ENCODE measurements around the gene CENPP. TPM values are rescaled to one million over a fixed set of nuclear protein-coding genes. Genes with fewer than 3 reads are reported as not detected.

The CENPP gene
- total RNA-seq, 2 experiments from 2014 or later: 21.5 to 23.8 TPM

DNA sequence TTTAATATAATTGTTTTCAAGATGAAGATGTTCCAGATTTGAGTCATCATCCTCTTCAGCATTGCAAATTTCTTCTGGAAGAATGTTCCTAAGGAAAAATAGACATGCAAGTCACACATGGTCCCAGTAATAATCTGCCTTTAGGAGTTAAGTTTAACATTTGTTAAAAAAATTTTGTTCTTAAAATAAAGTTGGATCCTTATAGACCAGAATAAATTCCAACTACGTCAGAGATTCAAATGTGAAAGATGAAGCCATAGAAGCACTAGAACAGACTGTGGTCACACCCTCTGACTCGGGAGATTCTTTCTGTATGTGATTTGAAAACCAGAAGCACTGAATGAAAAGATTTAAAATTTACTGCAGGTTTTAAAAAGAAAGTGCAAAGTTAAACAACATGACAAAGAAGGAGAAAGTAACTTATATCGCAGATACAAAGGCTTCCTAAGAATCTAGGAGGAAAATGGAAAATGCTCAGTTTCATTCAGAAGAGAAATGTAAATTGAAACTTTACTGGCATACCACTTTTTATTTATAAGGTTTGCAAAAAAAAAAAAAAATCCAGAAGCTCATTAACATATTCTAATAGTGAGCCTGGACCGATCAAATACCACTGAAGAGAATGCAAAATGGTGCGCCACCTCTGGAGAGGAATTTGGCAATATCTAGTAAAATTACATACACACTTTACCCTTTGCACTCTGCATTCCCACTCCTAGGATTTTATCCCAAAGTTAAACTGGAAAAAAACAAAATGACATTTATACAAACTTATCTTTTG, 170.8 kb downstream of the CENPP start:
- ChIA-PET POLR2A (no interaction called here), CTCF (no interaction called here)

DNA sequence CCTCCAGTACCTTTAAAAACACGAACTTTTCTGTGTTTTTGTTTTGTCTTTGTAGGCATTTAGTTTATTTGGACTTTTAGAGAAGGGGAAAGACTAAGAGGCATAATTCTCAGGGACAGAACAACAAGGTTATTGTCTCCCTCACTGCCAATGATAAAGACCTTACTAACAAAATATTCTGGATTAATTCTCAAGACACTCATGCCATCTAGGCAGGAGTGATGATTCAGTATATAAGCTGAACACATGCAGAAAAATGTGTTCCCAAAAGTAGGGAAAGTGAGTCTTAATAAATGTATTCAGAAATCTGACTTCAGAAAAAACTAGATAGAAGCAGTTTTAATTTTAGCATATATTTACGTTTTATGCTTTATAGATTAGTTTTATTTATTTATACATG, 173.9 kb downstream of the CENPP start:
- ChIA-PET CTCF (interaction anchor here (0.7 kb wide), 1 partner anchor 11 kb away, joined by 3 read pairs; no protein-coding TSS in a partner anchor), POLR2A (no interaction called here)

DNA sequence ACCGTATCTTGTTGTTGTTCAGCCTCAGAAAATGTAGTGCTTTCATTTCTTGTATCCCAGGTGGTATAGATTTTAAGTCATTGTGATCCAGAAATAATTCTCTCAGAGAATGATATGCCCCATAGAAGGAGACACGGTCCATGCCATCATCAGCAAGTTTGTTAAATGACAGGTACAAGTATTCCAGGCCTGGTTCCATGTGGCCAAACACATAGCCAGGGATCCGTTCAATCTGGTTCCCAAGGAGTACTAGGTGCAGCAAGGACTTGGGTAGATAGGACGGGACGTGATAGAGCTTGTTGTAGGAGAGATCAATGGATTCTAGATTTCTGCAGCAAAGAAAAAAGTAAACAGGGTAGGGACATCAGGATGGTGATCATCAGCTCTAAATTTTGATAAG, 175.0 kb downstream of the CENPP start:
- ChIA-PET POLR2A (no interaction called here), CTCF (interaction anchor here (0.6 to 0.7 kb wide), 2 partner anchors 10 to 608 kb away, joined by 3 read pairs; no protein-coding TSS in a partner anchor)

DNA sequence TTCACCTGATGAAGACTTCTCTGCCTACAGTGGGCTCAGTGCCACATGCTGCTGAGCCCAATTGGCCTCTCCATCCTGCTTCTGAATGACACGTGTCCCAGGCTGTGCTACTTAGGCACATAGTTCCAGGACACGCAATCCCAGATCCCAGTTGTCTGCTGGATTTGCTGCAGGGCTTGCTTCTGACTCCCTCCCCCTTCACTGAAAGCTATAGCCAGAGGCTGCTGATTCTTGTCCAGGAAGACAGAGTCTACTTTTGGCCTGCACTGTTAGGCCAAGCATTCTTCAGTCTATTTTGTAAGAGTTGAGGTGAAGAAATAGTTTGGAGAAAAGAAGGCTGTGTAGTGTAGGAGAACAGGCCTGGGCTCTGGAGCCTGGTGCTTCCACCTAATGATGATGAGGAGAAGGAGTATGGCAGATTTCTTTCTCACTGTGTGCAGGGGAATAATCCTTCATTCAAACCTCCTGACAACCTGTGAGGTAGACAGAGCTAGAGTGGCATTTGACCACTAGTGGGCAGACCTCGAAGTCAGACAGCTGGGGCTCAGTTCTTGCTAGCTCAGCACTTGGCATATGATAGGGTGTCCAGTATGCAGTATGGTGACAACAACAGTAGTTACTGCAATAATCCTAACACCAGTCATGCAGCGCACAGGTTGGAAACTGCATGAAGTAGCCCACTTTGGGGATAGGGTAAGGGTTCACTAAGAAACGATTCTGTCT, 176.1 kb downstream of the CENPP start:
- POLR2A ChIA-PET: no interaction called here

DNA sequence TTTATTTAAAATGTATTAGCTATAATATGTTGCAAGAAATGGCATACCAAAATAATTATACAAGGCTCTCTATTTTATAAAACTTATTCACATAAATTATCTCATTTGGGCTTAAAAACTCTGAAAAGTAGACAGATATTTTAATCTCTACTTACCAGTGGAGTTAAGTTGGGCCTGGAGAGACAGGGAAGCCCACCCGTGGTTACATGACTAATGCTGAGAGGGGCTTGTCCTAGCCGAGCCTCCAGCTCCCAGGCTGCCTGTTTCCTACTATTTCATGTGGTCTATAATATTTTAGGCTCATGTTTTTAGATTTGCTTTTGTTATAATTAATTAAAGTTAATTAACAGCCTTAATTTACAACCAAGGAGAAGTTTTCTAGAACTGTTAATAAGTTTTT, 177.4 kb downstream of the CENPP start:
- CTCF ChIA-PET: no interaction called here
- POLR2A ChIA-PET: no interaction called here

More for the DNA sequence above, 176.1 kb downstream of the CENPP start:
- CTCF ChIA-PET: interaction anchor here (1.3 kb wide), 1 partner anchor 173 kb away, joined by 3 read pairs; no protein-coding TSS in a partner anchor

DNA sequence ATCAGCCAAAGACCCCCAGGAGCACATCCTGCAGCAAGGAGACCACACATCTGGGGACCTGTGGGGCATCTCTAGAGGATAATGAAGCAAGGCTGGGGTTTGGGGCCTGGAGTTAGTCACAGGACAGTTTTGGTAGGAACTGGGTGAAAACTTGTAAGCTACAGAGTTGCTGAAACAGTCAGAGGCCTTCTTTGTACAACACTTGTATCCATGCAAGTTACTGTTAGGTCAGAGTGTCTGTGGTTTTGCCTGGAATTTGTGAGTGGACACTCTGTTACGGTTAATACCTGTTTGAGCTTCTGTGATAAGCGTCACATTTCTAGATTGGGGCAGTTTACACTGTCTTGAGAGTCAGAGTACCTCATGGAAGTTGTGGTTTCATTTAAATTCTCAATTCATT, 179.1 kb downstream of the CENPP start:
- ChIA-PET CTCF (no interaction called here), POLR2A (no interaction called here)

DNA sequence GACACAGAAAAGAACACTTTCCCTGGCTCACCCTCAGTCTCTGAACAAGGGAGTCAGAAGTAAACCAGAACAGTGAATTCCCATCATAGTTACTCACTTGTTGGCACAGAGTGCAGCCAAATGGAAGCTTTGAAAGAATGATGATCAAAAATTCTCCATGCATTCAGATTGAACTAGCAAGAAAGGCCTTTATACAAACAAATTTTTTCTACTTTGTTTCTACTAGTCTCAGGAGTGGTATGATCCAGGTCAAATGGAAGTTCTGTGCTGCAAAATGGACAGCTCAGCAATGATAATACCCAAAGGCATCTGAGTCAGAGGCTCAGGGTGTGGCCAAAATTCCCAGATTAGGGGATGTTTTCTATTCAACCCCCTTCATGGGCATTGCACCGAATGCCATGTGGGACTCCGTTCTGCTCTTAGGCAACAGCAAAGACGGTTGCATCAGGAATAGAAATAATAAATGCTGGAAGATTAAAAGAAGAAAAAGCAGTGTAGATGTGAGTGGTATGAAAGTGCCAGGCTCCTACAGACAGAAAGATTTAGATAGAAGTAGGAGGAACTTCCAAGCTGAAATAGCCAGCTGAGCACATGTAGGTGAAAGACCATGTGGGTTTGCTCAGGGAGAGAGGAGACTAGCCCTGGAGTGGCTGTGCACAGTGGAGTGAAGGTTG, 180.6 kb downstream of the CENPP start:
- CTCF ChIA-PET: no interaction called here
- POLR2A ChIA-PET: no interaction called here

DNA sequence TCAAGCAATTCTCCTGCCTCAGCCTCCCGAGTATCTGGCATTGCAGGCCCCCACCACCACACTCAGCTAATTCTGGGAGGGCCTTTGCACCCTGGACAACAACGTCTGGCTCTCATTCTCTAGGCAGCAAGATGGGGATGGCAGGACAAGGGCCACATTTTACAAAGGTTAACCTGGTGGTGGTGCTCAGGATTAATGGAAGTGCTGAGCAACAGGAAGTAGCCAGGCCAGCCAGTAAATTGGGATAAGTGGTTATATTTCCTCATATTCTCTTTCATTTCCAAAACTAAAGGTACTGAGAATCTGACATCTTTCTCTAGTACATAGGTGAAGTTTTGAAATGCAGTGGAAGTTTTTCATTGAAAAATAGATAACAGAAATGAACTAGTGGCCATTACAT, 181.3 kb downstream of the CENPP start:
- POLR2A ChIA-PET: no interaction called here
- CTCF ChIA-PET: no interaction called here

DNA sequence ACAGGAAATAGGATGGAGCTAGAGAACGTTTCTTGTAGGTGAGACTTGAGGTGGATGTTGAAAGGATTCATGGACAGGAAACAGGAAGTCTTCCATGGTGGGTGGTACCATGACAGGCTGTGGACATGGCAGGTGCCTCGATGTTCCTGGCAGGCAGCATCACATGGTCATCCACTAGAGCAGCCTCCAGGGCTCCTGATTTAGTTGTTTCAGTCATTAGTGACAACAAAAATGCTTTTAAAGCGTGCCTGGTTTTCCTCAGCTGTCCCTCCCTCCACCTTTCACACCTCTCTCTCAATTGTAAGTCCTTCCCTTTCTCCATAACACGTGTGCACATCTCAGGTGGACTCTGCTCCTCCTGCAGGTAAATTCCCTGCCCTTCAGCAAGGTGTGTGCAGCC, 181.7 kb downstream of the CENPP start:
- CTCF ChIA-PET: no interaction called here
- POLR2A ChIA-PET: no interaction called here

DNA sequence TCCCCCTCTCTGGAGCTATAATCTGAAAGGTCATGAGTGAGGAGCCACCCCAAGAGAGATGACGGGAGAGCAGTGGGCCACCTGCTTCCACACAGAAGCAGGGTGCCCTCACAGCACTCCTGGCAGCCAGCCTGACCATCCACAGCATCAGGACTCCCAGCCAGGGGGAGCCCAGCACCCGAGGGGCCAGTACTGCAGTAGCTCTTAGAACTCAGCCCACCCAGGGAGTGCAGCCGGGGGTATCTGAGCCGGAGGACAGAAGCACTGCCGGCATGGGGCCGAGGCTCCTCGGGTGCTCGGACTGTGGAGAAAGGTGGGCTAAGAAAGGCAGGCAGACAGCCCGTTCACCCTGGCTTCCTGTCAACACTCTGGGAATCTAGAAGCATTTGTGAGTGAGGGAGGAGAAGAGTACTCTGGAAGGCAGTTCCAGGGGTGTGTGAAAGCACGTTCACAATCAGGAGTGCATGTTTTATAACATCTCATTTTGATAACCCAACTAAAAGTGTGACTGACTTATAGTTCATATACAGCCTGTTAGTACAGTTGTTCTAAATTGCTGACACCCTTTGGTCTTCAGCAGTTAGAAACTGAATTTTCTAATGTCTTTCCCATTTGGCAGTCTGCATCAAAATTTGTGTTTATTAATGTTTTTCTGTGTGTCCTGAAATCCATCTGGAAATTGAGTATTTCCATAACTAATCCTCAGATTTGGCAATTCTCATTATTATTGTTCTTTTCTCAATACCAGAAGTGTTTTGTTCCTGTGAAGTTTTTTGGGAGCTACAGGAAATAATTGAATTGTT, 182.5 kb downstream of the CENPP start:
- ChIA-PET POLR2A (no interaction called here), CTCF (no interaction called here)

DNA sequence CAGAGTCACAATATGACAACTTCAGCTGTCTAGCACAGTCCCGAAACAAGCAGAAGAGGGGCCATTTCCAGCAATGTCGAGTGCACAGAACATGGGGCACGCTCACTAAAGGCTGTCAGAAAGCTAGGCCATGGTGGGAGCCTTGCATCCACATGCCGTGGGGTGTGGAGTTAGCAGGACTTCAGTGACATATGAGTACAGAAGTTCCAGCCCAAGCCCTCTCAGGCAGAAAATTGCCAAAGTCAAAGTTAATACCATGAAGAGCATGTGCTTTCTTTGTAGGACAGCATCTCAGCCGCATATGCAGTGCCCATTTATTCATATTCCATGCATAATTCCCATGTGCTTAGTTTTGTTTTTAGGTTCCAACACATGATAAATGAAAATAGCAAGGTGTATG, 183.3 kb downstream of the CENPP start:
- POLR2A ChIA-PET: no interaction called here
- CTCF ChIA-PET: no interaction called here

DNA sequence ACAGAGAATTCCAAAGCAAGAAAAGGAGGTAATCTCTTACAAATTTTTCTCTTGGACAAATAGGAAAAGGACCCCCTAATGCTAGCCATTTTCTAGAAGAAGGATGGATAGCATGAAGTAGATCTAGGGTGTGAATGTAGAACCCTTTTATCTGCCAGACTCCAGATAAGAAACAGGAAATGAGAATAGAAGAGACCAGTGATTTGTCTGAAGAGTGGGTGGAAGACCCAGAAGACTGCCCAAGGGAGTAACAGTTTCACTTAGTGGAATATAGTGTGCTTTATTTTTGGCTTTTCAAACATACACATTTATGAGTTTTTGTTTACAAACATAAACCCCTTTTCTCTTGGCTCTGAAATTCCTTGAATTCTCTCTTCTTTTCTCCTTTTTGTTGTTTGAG, 185.0 kb downstream of the CENPP start:
- ChIA-PET CTCF (interaction anchor here (0.7 kb wide), 1 partner anchor 11 kb away, joined by 3 read pairs; no protein-coding TSS in a partner anchor), POLR2A (interaction anchor here (0.6 kb wide), 1 partner anchor 185 kb away, joined by 3 read pairs; the partner anchor contains the start of gene CENPP)

DNA sequence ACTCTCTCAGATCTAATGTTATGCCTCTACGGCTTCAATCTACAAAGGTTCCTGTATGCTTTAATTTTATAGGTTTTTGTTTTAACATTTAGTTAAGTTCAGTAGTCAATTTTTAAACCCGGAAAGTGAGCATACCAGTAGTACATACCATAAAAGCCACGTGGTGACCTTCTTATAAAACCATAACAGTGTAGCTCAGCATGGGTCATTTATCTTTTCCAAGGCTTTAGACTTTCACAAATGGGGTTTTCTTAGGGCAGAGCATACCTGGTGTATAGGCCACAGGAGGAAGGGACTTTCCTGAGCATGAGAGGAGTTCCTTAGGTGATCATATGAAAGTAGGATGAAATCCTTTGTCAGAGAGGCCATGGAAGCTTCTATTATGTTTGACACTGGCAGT, 186.9 kb downstream of the CENPP start:
- POLR2A ChIA-PET: no interaction called here

DNA sequence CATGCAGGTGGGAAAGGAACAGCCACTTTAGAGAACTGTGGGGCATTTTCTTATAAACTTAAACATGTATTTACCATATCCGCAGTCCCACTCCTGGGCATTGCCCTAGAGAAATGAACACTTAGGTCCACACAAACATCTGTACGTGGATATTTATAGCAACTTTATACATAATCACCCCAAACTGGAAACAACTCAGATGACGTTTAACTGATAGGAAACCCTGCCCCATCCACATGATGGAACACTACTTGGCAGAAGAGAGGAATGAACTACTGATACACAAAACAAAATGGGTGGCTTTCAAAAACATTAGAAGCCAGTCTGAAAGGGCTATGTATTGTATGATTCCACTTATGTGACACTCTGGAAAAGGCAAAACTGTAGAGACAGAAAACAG, 187.6 kb downstream of the CENPP start:
- POLR2A ChIA-PET: no interaction called here
- CTCF ChIA-PET: interaction anchor here (0.7 kb wide), 1 partner anchor 15 kb away, joined by 4 read pairs; no protein-coding TSS in a partner anchor

More for the DNA sequence above, 186.9 kb downstream of the CENPP start:
- CTCF ChIA-PET: interaction anchor here (1.0 kb wide), 1 partner anchor 373 kb away, joined by 3 read pairs; no protein-coding TSS in a partner anchor

DNA sequence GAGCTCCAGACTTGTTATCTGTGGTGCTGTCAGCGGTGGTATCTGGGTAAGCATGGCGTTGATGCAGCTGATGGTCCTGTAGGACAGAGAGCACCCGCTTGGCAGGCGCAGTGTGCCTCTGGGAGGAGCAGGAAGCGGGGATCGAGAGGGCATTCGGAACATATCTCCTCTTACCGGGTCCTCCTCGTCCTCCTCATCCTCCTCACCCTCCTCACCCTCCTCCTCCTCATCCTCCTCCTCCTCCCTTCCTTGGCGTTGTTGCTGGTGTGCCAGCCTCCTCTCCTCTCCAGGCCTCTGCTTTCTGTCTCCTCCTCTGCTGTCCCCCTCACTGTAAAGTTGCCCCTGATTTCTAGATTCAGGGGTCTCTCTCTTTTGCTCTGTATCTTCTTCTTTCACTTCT, 188.9 kb downstream of the CENPP start:
- POLR2A ChIA-PET: no interaction called here
- CTCF ChIA-PET: no interaction called here

DNA sequence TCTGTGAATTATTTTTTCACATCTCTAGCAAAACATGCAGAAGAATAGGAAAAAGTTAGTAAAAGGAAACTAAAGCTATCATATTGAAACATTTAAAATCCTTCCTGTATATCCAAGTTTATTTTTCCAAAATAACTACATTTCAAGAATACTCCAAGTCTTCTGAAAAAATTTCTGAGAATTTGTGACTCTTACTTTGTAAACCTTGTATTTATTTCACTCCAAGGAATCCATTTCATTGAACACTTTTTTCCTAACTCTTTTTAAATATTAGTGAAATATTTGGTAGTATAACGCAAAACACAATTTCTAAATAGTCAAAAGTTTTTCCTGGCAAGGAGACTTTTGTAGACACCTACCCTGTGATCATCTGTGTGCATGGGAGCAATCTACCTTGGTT, 190.8 kb downstream of the CENPP start:
- POLR2A ChIA-PET: no interaction called here

DNA sequence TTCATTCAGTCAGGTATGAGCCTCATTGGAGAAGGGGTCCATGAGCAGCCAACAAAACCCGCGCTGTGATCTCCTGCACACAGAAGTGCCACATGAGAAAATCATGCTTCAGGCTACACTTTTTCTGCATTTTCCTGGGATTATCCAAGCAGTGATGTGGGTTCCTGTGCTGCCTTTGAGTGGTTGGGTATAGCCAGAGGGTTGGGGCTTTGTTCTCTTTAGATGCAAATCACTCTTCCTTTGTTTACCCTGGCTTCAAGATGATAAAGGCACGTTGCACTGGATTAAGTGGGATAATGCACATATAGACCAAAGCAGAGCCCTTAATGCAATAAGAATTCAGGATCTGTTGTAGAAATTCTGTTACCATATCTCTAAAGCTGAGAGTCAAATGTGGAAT, 191.3 kb downstream of the CENPP start:
- ChIA-PET POLR2A (no interaction called here), CTCF (no interaction called here)

More for the DNA sequence above, 190.8 kb downstream of the CENPP start:
- CTCF ChIA-PET: no interaction called here

DNA sequence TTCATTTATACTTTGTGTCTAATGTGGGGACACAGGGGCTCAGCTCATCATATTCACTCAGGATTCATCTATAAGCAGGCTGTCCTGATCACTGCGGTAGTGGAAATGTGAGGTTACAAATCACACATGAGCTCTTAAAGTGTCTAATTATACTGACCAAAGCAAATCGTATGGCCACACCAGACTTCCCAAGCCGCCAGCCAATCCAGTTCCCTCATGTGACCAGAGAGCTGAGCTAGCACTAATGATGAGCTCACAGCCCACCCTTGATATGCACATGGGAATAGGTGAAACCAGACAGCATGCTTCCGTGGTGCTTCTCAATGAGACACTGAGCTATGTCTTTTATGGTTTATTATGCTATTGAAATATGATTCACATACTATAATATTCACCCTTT, 192.4 kb downstream of the CENPP start:
- ChIA-PET POLR2A (no interaction called here), CTCF (no interaction called here)

DNA sequence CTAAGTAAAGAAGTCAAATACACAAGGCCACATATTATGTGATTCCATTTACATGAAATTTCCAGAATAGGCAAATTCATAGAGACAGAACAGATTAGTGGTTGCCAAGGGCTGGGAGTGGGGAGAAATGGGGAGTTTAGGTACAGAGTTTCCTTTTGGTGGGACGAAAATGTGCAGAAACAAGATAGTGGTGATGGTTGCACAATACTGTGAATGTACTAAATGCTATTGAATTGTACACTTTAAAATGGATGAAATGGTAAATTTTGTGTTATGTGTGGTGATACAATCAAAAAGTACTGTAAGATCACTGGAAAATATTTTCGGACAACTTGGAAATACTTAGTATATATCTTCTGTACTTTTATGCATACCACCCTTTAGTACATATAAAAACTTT, 195.1 kb downstream of the CENPP start:
- ChIA-PET CTCF (no interaction called here), POLR2A (no interaction called here)
